ENCODE results near the gene ZBTB17. TPM values are rescaled to one million over a fixed set of nuclear protein-coding genes. Genes with fewer than 3 reads are reported as not detected.

The ZBTB17 gene
- total RNA-seq, 1 experiment from 2014 or later = 44.2 TPM

DNA sequence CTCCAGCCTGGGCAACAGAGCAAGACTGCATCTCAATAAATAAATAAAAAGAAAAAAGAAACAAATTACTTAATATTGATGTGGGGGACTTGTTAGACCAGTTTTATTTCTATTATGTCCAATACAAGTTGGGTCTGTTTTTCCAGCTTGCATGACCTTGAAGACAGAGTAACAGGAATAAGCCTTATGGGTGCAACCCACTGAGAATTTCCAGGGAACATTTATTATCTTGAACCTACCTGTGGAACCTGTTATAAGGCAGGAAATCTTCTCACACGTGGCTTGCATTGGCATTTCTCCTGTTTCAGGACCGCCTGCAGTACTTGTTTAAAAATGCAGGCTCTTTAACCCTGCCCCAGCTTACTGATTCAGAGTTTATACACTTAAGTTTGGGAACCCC, 64.0 kb downstream of the ZBTB17 start:
- DNase-seq (peak; percentile 46), ATAC-seq (no peak)
- ChIA-PET CTCF (no interaction called here), POLR2A (ENCODE audit: unreplicated experiment) (no interaction called here)
- no peaks in the 10 kb centered on the region for H3K27me3 ChIP-seq (ENCODE audit: low read length)
- peaks cover 96% of the 10 kb centered on the region for H3K79me2 ChIP-seq (ENCODE audit: low read length)
- H2AFZ ChIP-seq (ENCODE audit: low read length) = no peak overlapping the region
- H3K9ac ChIP-seq (ENCODE audit: low read length) = no peak overlapping the region
- H3K36me3 ChIP-seq (ENCODE audit: low read depth, low read length) = peaks cover 37% of the 10 kb centered on the region
- H3K27ac ChIP-seq (ENCODE audit: low read length) = no peak overlapping the region
- peaks cover 16% of the 10 kb centered on the region for H3K4me1 ChIP-seq (ENCODE audit: insufficient read depth, low read length)
- H3F3A ChIP-seq (ENCODE audit: low read length, unreplicated experiment) = no peaks in the 10 kb centered on the region
- H4K20me1 ChIP-seq (ENCODE audit: low read length) = no peaks in the 10 kb centered on the region; the same call in 1 of the 2 replicates
- H3K4me2 ChIP-seq (ENCODE audit: low read length) = no peak overlapping the region
- BruUV-seq (replicated peaks) = no TSS peak
- H3K9me2 ChIP-seq (replicated peaks; ENCODE audit: low read length) = no peaks in the 10 kb centered on the region
- no peak overlapping the region for H3K4me3 ChIP-seq (ENCODE audit: low read length)
- intact Hi-C loops (cut with micrococcal nuclease) = no loop called here
- TF ChIP-seq EZH2phosphoT487 (IDR thresholded peaks at IDR 0.05; ENCODE audit: borderline replicate concordance, low read length) = no peak
- TF ChIP-seq CTCF (conservative IDR thresholded peaks at IDR 0.05; ENCODE audit: low read depth, low read length) = no peak
- TF ChIP-seq EZH2 (IDR thresholded peaks at IDR 0.05; ENCODE audit: low read length, unreplicated experiment) = no peak
- no peaks in the 10 kb centered on the region for H3K9me3 ChIP-seq (ENCODE audit: low read length)

- Histone ChIP-seq H3K9me2 (replicated peaks; ENCODE audit: low read length) (no peaks in the 10 kb centered on the region), H3K9me3 (ENCODE audit: low read length) (no peaks in the 10 kb centered on the region), H3F3A (ENCODE audit: low read length, unreplicated experiment) (no peaks in the 10 kb centered on the region), H3K27ac (ENCODE audit: low read length) (no peak overlapping the region), H3K4me2 (ENCODE audit: low read length) (no peak overlapping the region), H2AFZ (ENCODE audit: low read length) (no peak overlapping the region), H3K79me2 (ENCODE audit: low read length) (peaks cover 98% of the 10 kb centered on the region), H4K20me1 (ENCODE audit: low read length) (no peaks in the 10 kb centered on the region; the same call in 1 of the 2 replicates), H3K9ac (ENCODE audit: low read length) (no peak overlapping the region), H3K4me1 (ENCODE audit: insufficient read depth, low read length) (peaks cover 9% of the 10 kb centered on the region), H3K36me3 (ENCODE audit: low read depth, low read length) (peaks cover 35% of the 10 kb centered on the region), H3K27me3 (ENCODE audit: low read length) (no peaks in the 10 kb centered on the region), H3K4me3 (ENCODE audit: low read length) (no peak overlapping the region)
- CTCF ChIA-PET = no interaction called here
- ATAC-seq = peak; percentile 61
- TF ChIP-seq EZH2 (IDR thresholded peaks at IDR 0.05; ENCODE audit: low read length, unreplicated experiment) (no peak), EZH2phosphoT487 (IDR thresholded peaks at IDR 0.05; ENCODE audit: borderline replicate concordance, low read length) (no peak), CTCF (conservative IDR thresholded peaks at IDR 0.05; ENCODE audit: low read depth, low read length) (no peak)
- intact Hi-C loops (cut with micrococcal nuclease) = no loop called here
- no peak for DNase-seq
- BruUV-seq (replicated peaks) = no TSS peak
- POLR2A ChIA-PET (ENCODE audit: unreplicated experiment) = no interaction called here
Measured at GRCh38 chr1:15911141-15911540, 64.8 kb downstream of the ZBTB17 start.

DNA sequence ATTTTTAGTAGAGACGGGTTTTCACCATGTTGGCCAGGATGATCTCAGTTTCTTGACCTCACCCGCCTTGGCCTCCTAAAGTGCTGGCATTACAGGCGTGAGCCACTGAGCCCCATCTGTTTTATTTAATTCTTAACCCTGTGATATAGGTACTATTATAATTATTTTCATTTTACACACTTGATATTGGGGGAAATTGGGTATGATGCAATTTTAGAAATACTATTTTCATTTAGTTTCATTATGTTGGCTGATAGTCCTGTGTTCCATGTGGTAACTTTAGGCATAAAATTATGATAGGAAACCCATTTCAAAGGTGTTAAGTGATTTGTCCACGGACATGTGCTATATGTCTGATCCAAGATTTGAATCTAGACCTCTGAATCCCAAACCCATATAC, 67.3 kb downstream of the ZBTB17 start:
- H3K27ac ChIP-seq (ENCODE audit: low read length) = no peak overlapping the region
- TF ChIP-seq EZH2phosphoT487 (IDR thresholded peaks at IDR 0.05; ENCODE audit: borderline replicate concordance, low read length) = no peak
- no peak for TF ChIP-seq CTCF (conservative IDR thresholded peaks at IDR 0.05; ENCODE audit: low read depth, low read length)
- TF ChIP-seq EZH2 (IDR thresholded peaks at IDR 0.05; ENCODE audit: low read length, unreplicated experiment) = no peak
- no peak overlapping the region for H3K4me3 ChIP-seq (ENCODE audit: low read length)
- no peaks in the 10 kb centered on the region for H3K9me3 ChIP-seq (ENCODE audit: low read length)
- DNase-seq (no peak), ATAC-seq (no peak)
- H4K20me1 ChIP-seq (ENCODE audit: low read length) = no peaks in the 10 kb centered on the region
- peaks cover 97% of the 10 kb centered on the region for H3K79me2 ChIP-seq (ENCODE audit: low read length)
- no peak overlapping the region for H2AFZ ChIP-seq (ENCODE audit: low read length)
- ChIA-PET CTCF (no interaction called here), POLR2A (ENCODE audit: unreplicated experiment) (no interaction called here)
- H3F3A ChIP-seq (ENCODE audit: low read length, unreplicated experiment) = no peaks in the 10 kb centered on the region
- BruUV-seq (replicated peaks) = no TSS peak
- no peak overlapping the region for H3K4me2 ChIP-seq (ENCODE audit: low read length)
- intact Hi-C loops (cut with micrococcal nuclease) = no loop called here
- H3K36me3 ChIP-seq (ENCODE audit: low read depth, low read length) = peaks cover 30% of the 10 kb centered on the region
- H3K4me1 ChIP-seq (ENCODE audit: insufficient read depth, low read length) = peaks cover 10% of the 10 kb centered on the region
- H3K9me2 ChIP-seq (replicated peaks; ENCODE audit: low read length) = no peaks in the 10 kb centered on the region
- no peak overlapping the region for H3K9ac ChIP-seq (ENCODE audit: low read length)
- no peaks in the 10 kb centered on the region for H3K27me3 ChIP-seq (ENCODE audit: low read length)

Data from PC-3 (cell line).